IMR-90 (cell line): ENCODE data around the gene KBTBD8. TPM values are rescaled to one million over a fixed set of nuclear protein-coding genes. Genes with fewer than 3 reads are reported as not detected.

Source experiments
- ATAC-seq: fragments of 200-7000 bp; cut with Tn5 transposase; 2 replicates; pipeline ENCODE4 v1.9.1; 2020; ENCODE audit warnings: low read depth, mild to moderate bottlenecking, moderate library complexity
- BruUV-seq: library from RNA; stranded (reverse); fragments of 400-500 nt; replicated peaks from 2 replicates; lab custom pipeline; 2021; lab: Mats Ljungman, UMichigan
- CTCF ChIA-PET: fragments of 300-600 bp; formaldehyde crosslinking; extraction: SDS; loops from one replicate; lab custom pipeline; 2021; ENCODE audit warnings: antibody characterized with exemption; lab: Yijun Ruan, JAX
- POLR2A ChIA-PET: fragments of 300-600 bp; sonication (Branson Sonifier 250); formaldehyde crosslinking; loops from one replicate; lab custom pipeline; 2022; ENCODE audit warnings: antibody characterized with exemption; ENCODE audit not compliant: unreplicated experiment; lab: Charles Lee
- DNase-seq: peaks from one replicate; pipeline ENCODE4 v3.0.0; 2013
- H2AFZ ChIP-seq: replicated peaks from 2 replicates; pipeline ENCODE3; 2013; ENCODE audit warnings: low read length, mild to moderate bottlenecking; ENCODE audit not compliant: poor library complexity
- H2AK5ac ChIP-seq: 2 replicates; pipeline ENCODE4 v1.6.1; 2013; ENCODE audit warnings: low read depth, low read length, inconsistent platforms
- H2AK9ac ChIP-seq: replicated peaks from 2 replicates; pipeline ENCODE3; 2013; ENCODE audit warnings: mild to moderate bottlenecking, low read depth, low read length, moderate library complexity; ENCODE audit not compliant: poor library complexity
- H2BK120ac ChIP-seq: 2 replicates; pipeline ENCODE4 v1.6.1; 2013; ENCODE audit warnings: low read depth, low read length, inconsistent platforms
- H2BK15ac ChIP-seq: 3 replicates; pipeline ENCODE4 v1.6.1; 2013; ENCODE audit warnings: low read depth, low read length, inconsistent platforms
- H2BK20ac ChIP-seq: 2 replicates; pipeline ENCODE4 v1.6.1; 2013; ENCODE audit warnings: low read depth, mild to moderate bottlenecking, inconsistent platforms, low read length, moderate library complexity
- H2BK5ac ChIP-seq: 2 replicates; pipeline ENCODE4 v1.6.1; 2013; ENCODE audit warnings: mild to moderate bottlenecking, low read depth, low read length, inconsistent platforms; ENCODE audit not compliant: poor library complexity, severe bottlenecking
- H3K14ac ChIP-seq: replicated peaks from 2 replicates; pipeline ENCODE4 v1.6.1; 2013; ENCODE audit warnings: low read depth, low read length, inconsistent platforms
- H3K18ac ChIP-seq: 2 replicates; pipeline ENCODE4 v1.6.1; 2013; ENCODE audit warnings: low read depth, low read length, control low read depth
- H3K23ac ChIP-seq: 2 replicates; pipeline ENCODE4 v1.6.1; 2013; ENCODE audit warnings: low read depth, low read length, inconsistent platforms
- H3K27ac ChIP-seq: 2 replicates; pipeline ENCODE4 v1.5.1; 2013; ENCODE audit warnings: mild to moderate bottlenecking, control low read depth, low read length; ENCODE audit not compliant: insufficient read depth
- H3K27me3 ChIP-seq: 2 replicates; pipeline ENCODE4 v1.6.1; 2013; ENCODE audit warnings: low read length; ENCODE audit not compliant: control insufficient read depth, insufficient read depth
- H3K36me3 ChIP-seq: 2 replicates; pipeline ENCODE4 v1.6.1; 2013; ENCODE audit warnings: low read length, mixed read lengths; ENCODE audit not compliant: control insufficient read depth, insufficient read depth
- H3K4ac ChIP-seq: 2 replicates; pipeline ENCODE4 v1.6.1; 2013; ENCODE audit warnings: low read depth, low read length, inconsistent platforms
- H3K4me1 ChIP-seq: 2 replicates; pipeline ENCODE4 v1.6.1; 2013; ENCODE audit warnings: low read length, mixed read lengths; ENCODE audit not compliant: control insufficient read depth, insufficient read depth
- H3K4me2 ChIP-seq: 2 replicates; pipeline ENCODE4 v1.6.1; 2013; ENCODE audit warnings: low read depth, mild to moderate bottlenecking, control low read depth, low read length, moderate library complexity
- H3K4me3 ChIP-seq: 2 replicates; pipeline ENCODE4 v1.5.1; 2013; ENCODE audit warnings: low read depth, mild to moderate bottlenecking, control low read depth, low read length, moderate library complexity; ENCODE audit not compliant: insufficient read depth
- H3K56ac ChIP-seq: 2 replicates; pipeline ENCODE4 v1.6.1; 2013; ENCODE audit warnings: low read length, inconsistent platforms; ENCODE audit not compliant: insufficient read depth; ENCODE audit errors: extremely low read depth
- H3K79me1 ChIP-seq, 2 experiments: 2 replicates each; pipeline ENCODE4 v1.6.1; 2013; ENCODE audit warnings: low read length in 2 of 2, inconsistent platforms in 1 of 2, low read depth in 1 of 2
- H3K9ac ChIP-seq: 2 replicates; pipeline ENCODE4 v1.6.1; 2013; ENCODE audit warnings: low read depth, low read length, control low read depth
- H3K9me1 ChIP-seq: 2 replicates; pipeline ENCODE4 v1.6.1; 2013; ENCODE audit warnings: low read length, inconsistent platforms; ENCODE audit not compliant: insufficient read depth
- H3K9me3 ChIP-seq: 2 replicates; pipeline ENCODE4 v1.6.1; 2013; ENCODE audit warnings: low read length; ENCODE audit not compliant: control insufficient read depth, insufficient read depth
- H4K20me1 ChIP-seq: 2 replicates; pipeline ENCODE4 v1.6.1; 2013; ENCODE audit warnings: low read length, inconsistent platforms; ENCODE audit not compliant: insufficient read depth
- H4K5ac ChIP-seq: 2 replicates; pipeline ENCODE4 v1.6.1; 2013; ENCODE audit warnings: mild to moderate bottlenecking, low read depth, low read length, control low read depth
- H4K8ac ChIP-seq, 2 experiments: 2 replicates each; pipeline ENCODE4 v1.6.1; 2013; ENCODE audit warnings: low read depth in 2 of 2, low read length in 2 of 2, control low read depth in 1 of 2, inconsistent platforms in 1 of 2
- H4K91ac ChIP-seq: 2 replicates; pipeline ENCODE4 v1.6.1; 2013; ENCODE audit warnings: low read depth, low read length, inconsistent platforms; ENCODE audit not compliant: insufficient read depth
- CEBPB ChIP-seq: IDR thresholded peaks from 2 replicates; pipeline ENCODE4 v1.6.1; 2012; ENCODE audit warnings: low read depth, low read length, improper control_type of control experiment
- CHD1 ChIP-seq: IDR thresholded peaks from 2 replicates; pipeline ENCODE4 v1.6.1; 2012; ENCODE audit warnings: low read depth, low read length, improper control_type of control experiment
- FOS ChIP-seq: fragments of 150-350 bp; IDR thresholded peaks from 2 replicates; pipeline ENCODE4 v1.6.1; 2016; ENCODE audit warnings: low read depth, low read length
- MAFK ChIP-seq: IDR thresholded peaks from 2 replicates; pipeline ENCODE4 v1.6.1; 2012; ENCODE audit warnings: low read depth, low read length, improper control_type of control experiment
- MAZ ChIP-seq: IDR thresholded peaks from 2 replicates; pipeline ENCODE4 v1.6.1; 2012; ENCODE audit warnings: low read depth, mild to moderate bottlenecking, low read length, improper control_type of control experiment, moderate library complexity, borderline replicate concordance
- NFE2L2 ChIP-seq: fragments of 150-350 bp; IDR thresholded peaks from 2 replicates; pipeline ENCODE4 v1.6.1; 2016; ENCODE audit warnings: low read depth, mild to moderate bottlenecking, low read length
- RAD21 ChIP-seq: IDR thresholded peaks from 2 replicates; pipeline ENCODE4 v1.6.1; 2012; ENCODE audit warnings: low read length, improper control_type of control experiment
- RCOR1 ChIP-seq: IDR thresholded peaks from 2 replicates; pipeline ENCODE4 v1.6.1; 2012; ENCODE audit warnings: mild to moderate bottlenecking, low read length, improper control_type of control experiment; ENCODE audit not compliant: insufficient replicate concordance
- RFX5 ChIP-seq: IDR thresholded peaks from 2 replicates; pipeline ENCODE4 v1.8.0; 2012; ENCODE audit warnings: low read depth, mild to moderate bottlenecking, low read length, moderate library complexity
- SMC3 ChIP-seq: fragments of 150-350 bp; IDR thresholded peaks from 2 replicates; pipeline ENCODE4 v1.6.1; 2016; ENCODE audit warnings: low read depth, mild to moderate bottlenecking, antibody characterized with exemption, low read length, moderate library complexity
- WGBS, 2 experiments: methylation state at CpG; one replicate each; pipeline versions ENCODE4 v1.1.5 to v1.1.7; 2013; ENCODE audit warnings: missing lambda C conversion rate in 2 of 2; ENCODE audit not compliant: insufficient read length in 1 of 2; ENCODE audit errors: extremely low coverage in 2 of 2; 5-methylcytosine and 5-hydroxymethylcytosine counted together
- dilution Hi-C: fragments of 300-500 bp; cut with HindIII; formaldehyde crosslinking; loops from one replicate; pipeline ENCODE4 v1.14.3; 2018; ENCODE audit warnings: low sequenced_read_pairs; ENCODE audit not compliant: unreplicated experiment
- in situ Hi-C: fragments of 300-500 bp; cut with MboI; formaldehyde crosslinking; loops from 3 replicates; pipeline ENCODE4 v1.14.3; 2019; ENCODE audit warnings: low sequenced_read_pairs, inconsistent platforms, mixed read lengths
- intact Hi-C: fragments of 100-400 bp; cut with micrococcal nuclease; formaldehyde crosslinking; loops from 2 replicates; pipeline ENCODE4 v1.10.0; 2022
- polyA plus RNA-seq, 3 experiments: library from polyadenylated mRNA; depleted of rRNA; stranded (reverse); fragments of >200 nt; gene quantifications; 2 replicates each; pipeline ENCODE4 v1.2.3, GENCODE V29; 2012; ENCODE audit warnings: low replicate concordance in 1 of 3
- total RNA-seq: library from RNA; depleted of rRNA; stranded (reverse); fragments of >200 nt; gene quantifications from 2 replicates; pipeline ENCODE4 v1.2.3, GENCODE V29; 2012
- TF ChIP-seq, protein P1 (sequence below): fragments of 150-350 bp; IDR thresholded peaks from 2 replicates; pipeline ENCODE4 v1.6.1; 2017; ENCODE audit warnings: mild to moderate bottlenecking, antibody characterized with exemption, low read length, low read depth
- TF ChIP-seq, protein P2 (sequence below): conservative IDR thresholded peaks from 2 replicates; pipeline ENCODE4 v1.5.1; 2012; ENCODE audit warnings: mild to moderate bottlenecking, low read depth, low read length, improper control_type of control experiment

The KBTBD8 gene
- total and polyA plus RNA-seq, 2 of the 4 experiments (the other 2 are of a cell fraction): 1.5 to 8.6 TPM

DNA sequence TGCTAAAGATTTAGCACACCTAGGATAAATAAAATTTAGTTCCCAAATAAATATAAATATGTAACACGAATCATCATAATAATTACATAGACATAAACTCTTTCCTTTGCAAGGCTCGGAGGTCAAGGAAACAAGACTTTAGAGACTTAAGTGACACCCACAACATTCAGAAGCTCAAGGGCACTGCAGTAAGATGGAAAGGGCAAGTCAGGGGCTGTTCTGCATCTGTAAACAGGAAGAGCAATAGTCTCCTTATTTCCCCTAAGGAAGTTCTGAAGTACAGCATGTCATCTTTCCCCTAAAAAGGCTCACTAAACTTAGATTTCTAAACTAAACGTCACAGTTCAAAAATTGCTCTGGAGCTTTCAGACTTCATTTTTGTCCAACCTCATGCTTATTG, 26.9 kb upstream of the KBTBD8 start:
- H3K27me3 ChIP-seq: peaks cover 7% of the 10 kb centered on the region
- H3K56ac ChIP-seq: no peak overlapping the region
- WGBS, 2 experiments: no CpG with 5 or more reads among the region's 3 CpGs
- TF ChIP-seq, protein P1, sequence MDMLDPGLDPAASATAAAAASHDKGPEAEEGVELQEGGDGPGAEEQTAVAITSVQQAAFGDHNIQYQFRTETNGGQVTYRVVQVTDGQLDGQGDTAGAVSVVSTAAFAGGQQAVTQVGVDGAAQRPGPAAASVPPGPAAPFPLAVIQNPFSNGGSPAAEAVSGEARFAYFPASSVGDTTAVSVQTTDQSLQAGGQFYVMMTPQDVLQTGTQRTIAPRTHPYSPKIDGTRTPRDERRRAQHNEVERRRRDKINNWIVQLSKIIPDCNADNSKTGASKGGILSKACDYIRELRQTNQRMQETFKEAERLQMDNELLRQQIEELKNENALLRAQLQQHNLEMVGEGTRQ: no peak
- TF ChIP-seq, protein P2, sequence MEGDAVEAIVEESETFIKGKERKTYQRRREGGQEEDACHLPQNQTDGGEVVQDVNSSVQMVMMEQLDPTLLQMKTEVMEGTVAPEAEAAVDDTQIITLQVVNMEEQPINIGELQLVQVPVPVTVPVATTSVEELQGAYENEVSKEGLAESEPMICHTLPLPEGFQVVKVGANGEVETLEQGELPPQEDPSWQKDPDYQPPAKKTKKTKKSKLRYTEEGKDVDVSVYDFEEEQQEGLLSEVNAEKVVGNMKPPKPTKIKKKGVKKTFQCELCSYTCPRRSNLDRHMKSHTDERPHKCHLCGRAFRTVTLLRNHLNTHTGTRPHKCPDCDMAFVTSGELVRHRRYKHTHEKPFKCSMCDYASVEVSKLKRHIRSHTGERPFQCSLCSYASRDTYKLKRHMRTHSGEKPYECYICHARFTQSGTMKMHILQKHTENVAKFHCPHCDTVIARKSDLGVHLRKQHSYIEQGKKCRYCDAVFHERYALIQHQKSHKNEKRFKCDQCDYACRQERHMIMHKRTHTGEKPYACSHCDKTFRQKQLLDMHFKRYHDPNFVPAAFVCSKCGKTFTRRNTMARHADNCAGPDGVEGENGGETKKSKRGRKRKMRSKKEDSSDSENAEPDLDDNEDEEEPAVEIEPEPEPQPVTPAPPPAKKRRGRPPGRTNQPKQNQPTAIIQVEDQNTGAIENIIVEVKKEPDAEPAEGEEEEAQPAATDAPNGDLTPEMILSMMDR: no peak
- TF ChIP-seq MAZ (no peak), MAFK (no peak), FOS (no peak), CHD1 (no peak), SMC3 (no peak), RAD21 (no peak), RCOR1 (no peak), NFE2L2 (no peak), RFX5 (no peak), CEBPB (no peak)
- no peak overlapping the region for H3K4me2 ChIP-seq
- H3K27ac ChIP-seq: no peak overlapping the region
- no peaks in the 10 kb centered on the region for H3K9me1 ChIP-seq
- no peak overlapping the region for H3K4ac ChIP-seq
- no peak overlapping the region for H2BK120ac ChIP-seq
- no peak overlapping the region for H3K18ac ChIP-seq
- BruUV-seq: no TSS peak
- no peaks in the 10 kb centered on the region for H3K4me1 ChIP-seq
- H4K8ac ChIP-seq: no peak overlapping the region
- no peaks in the 10 kb centered on the region for H4K20me1 ChIP-seq
- no peak overlapping the region for H3K14ac ChIP-seq
- H2AK9ac ChIP-seq: no peak overlapping the region
- dilution Hi-C loops (no loop called here), in situ Hi-C loops (loop anchor here (10.0 to 25.0 kb wide), 3 partner anchors 64 to 391 kb away; no protein-coding TSS in a partner anchor), intact Hi-C loops (no loop called here)
- no peaks in the 10 kb centered on the region for H3K79me1 ChIP-seq
- no peak overlapping the region for H4K5ac ChIP-seq
- no peak overlapping the region for H2BK5ac ChIP-seq
- no peak overlapping the region for H4K91ac ChIP-seq
- H2AFZ ChIP-seq: no peak overlapping the region
- no peak overlapping the region for H3K23ac ChIP-seq
- no peak overlapping the region for H3K4me3 ChIP-seq
- no peak overlapping the region for H2BK15ac ChIP-seq
- H3K9me3 ChIP-seq: no peaks in the 10 kb centered on the region
- no peak overlapping the region for H2BK20ac ChIP-seq
- H3K36me3 ChIP-seq: no peaks in the 10 kb centered on the region
- ATAC-seq (no peak), DNase-seq (no peak)
- CTCF ChIA-PET: interaction anchor here (1.0 to 3.2 kb wide), 12 partner anchors 11 to 1905 kb away, joined by 3 to 17 read pairs (median 6); no protein-coding TSS in a partner anchor
- no peak overlapping the region for H2AK5ac ChIP-seq
- POLR2A ChIA-PET: no interaction called here
- no peak overlapping the region for H3K9ac ChIP-seq
